Type B pancreatic cell (in vitro differentiated cells): ENCODE measurements around the gene LIMS2. TPM values are rescaled to one million over a fixed set of nuclear protein-coding genes. Genes with fewer than 3 reads are reported as not detected.

ENCODE experiments used
- DNase-seq: peaks from one replicate; pipeline ENCODE4 v3.0.0; 2021; ENCODE audit warnings: mixed read lengths; ENCODE audit not compliant: unreplicated experiment; ENCODE audit errors: extremely low spot score
- H3K27ac Mint-ChIP-seq: 2 replicates; pipeline ENCODE4 v1.8.0; 2021; ENCODE audit warnings: mild to moderate bottlenecking, mixed read lengths
- H3K27me3 Mint-ChIP-seq: 2 replicates; pipeline ENCODE4 v1.8.0; 2021; ENCODE audit warnings: mixed read lengths
- H3K36me3 Mint-ChIP-seq: 2 replicates; pipeline ENCODE4 v1.8.0; 2021; ENCODE audit warnings: mixed read lengths
- H3K4me1 Mint-ChIP-seq: one replicate; pipeline ENCODE4 v1.8.0; 2021; ENCODE audit warnings: mixed read lengths; ENCODE audit not compliant: unreplicated experiment
- H3K4me3 Mint-ChIP-seq: 2 replicates; pipeline ENCODE4 v1.8.0; 2021; ENCODE audit warnings: mild to moderate bottlenecking, mixed read lengths
- H3K9me3 Mint-ChIP-seq: 2 replicates; pipeline ENCODE4 v1.8.0; 2021; ENCODE audit warnings: mixed read lengths
- CTCF ChIP-seq: fragments of 200-600 bp; sonication (generic); conservative IDR thresholded peaks from 2 replicates; pipeline ENCODE4 v1.5.0; 2021; ENCODE audit warnings: antibody characterized with exemption, mild to moderate bottlenecking
- total RNA-seq: library from RNA; stranded (reverse); gene quantifications from 2 replicates; pipeline ENCODE4 v1.2.1, GENCODE V29; 2021; ENCODE audit warnings: low replicate concordance

Gene LIMS2
- total RNA-seq, 1 donor from 2014 or later, result 13.1 TPM

- no peak overlapping the region for H3K4me3 Mint-ChIP-seq
- no peak for TF ChIP-seq CTCF
- H3K4me1 Mint-ChIP-seq, result no peaks in the 10 kb centered on the region
- no peaks in the 10 kb centered on the region for H3K36me3 Mint-ChIP-seq
- H3K9me3 Mint-ChIP-seq, result no peaks in the 10 kb centered on the region
- H3K27ac Mint-ChIP-seq, result no peak overlapping the region
- DNase-seq, result no peak
- peaks cover 38% of the 10 kb centered on the region for H3K27me3 Mint-ChIP-seq
Observed at GRCh38 chr2:127681288-127681804, 6.0 kb upstream of the LIMS2 start.

GRCh38 chr2:127680706-127681287 lies 5.5 kb upstream of the LIMS2 start:
- no peaks in the 10 kb centered on the region for H3K36me3 Mint-ChIP-seq
- H3K27me3 Mint-ChIP-seq, result peaks cover 41% of the 10 kb centered on the region
- no peaks in the 10 kb centered on the region for H3K9me3 Mint-ChIP-seq
- no peak overlapping the region for H3K4me3 Mint-ChIP-seq
- no peak overlapping the region for H3K27ac Mint-ChIP-seq
- DNase-seq, result no peak
- no peak for TF ChIP-seq CTCF
- H3K4me1 Mint-ChIP-seq, result peaks cover 3% of the 10 kb centered on the region

GRCh38 chr2:127679680-127680361 lies 4.5 kb upstream of the LIMS2 start:
- no peak overlapping the region for H3K4me3 Mint-ChIP-seq
- no peak for TF ChIP-seq CTCF
- no peaks in the 10 kb centered on the region for H3K9me3 Mint-ChIP-seq
- H3K4me1 Mint-ChIP-seq, result peaks cover 6% of the 10 kb centered on the region
- H3K27me3 Mint-ChIP-seq, result peaks cover 44% of the 10 kb centered on the region
- H3K27ac Mint-ChIP-seq, result no peak overlapping the region
- H3K36me3 Mint-ChIP-seq, result no peaks in the 10 kb centered on the region
- no peak for DNase-seq

GRCh38 chr2:127678991-127679390 lies 3.7 kb upstream of the LIMS2 start:
- no peak overlapping the region for H3K4me3 Mint-ChIP-seq
- no peak for DNase-seq
- no peaks in the 10 kb centered on the region for H3K9me3 Mint-ChIP-seq
- no peaks in the 10 kb centered on the region for H3K36me3 Mint-ChIP-seq
- no peak overlapping the region for H3K27ac Mint-ChIP-seq
- peaks cover 6% of the 10 kb centered on the region for H3K4me1 Mint-ChIP-seq
- H3K27me3 Mint-ChIP-seq, result peaks cover 50% of the 10 kb centered on the region
- no peak for TF ChIP-seq CTCF

GRCh38 chr2:127678531-127678930 lies 3.2 kb upstream of the LIMS2 start:
- H3K27ac Mint-ChIP-seq, result no peak overlapping the region
- peaks cover 6% of the 10 kb centered on the region for H3K4me1 Mint-ChIP-seq
- H3K9me3 Mint-ChIP-seq, result no peaks in the 10 kb centered on the region
- no peak overlapping the region for H3K4me3 Mint-ChIP-seq
- H3K36me3 Mint-ChIP-seq, result no peaks in the 10 kb centered on the region
- DNase-seq, result no peak
- peaks cover 54% of the 10 kb centered on the region for H3K27me3 Mint-ChIP-seq
- no peak for TF ChIP-seq CTCF
